Stimulated activated CD4-positive, alpha-beta T cell treated with anti-CD3 and anti-CD28 coated beads, Interleukin-4, amount 100 ng/mL, for 1 hour (primary cell): Measurements from ENCODE around the gene CDH22.
A peak's percentile ranks its signal among the peaks of the same experiment; 100 is the strongest.

ENCODE experiments used
- DNase-seq: peaks from one replicate; pipeline ENCODE4 v3.0.0-alpha.2; 2020

CDH22 gene

GRCh38 chr20:46160661-46161060 is 147.6 kb downstream of the CDH22 start:
- no peak for DNase-seq

GRCh38 chr20:46159101-46159897 is 149.0 kb downstream of the CDH22 start:
- no peak for DNase-seq

- no peak for DNase-seq
These were observed 149.8 kb downstream of the CDH22 start for GRCh38 chr20:46158476-46158987.

GRCh38 chr20:46157625-46158024 is 150.7 kb downstream of the CDH22 start:
- DNase-seq, result no peak

GRCh38 chr20:46157076-46157592 is 151.2 kb downstream of the CDH22 start:
- DNase-seq, result no peak

GRCh38 chr20:46156065-46156464 is 152.2 kb downstream of the CDH22 start:
- DNase-seq, result no peak

GRCh38 chr20:46154796-46155195 is 153.5 kb downstream of the CDH22 start:
- DNase-seq, result no peak

GRCh38 chr20:46154305-46154704 is 154.0 kb downstream of the CDH22 start:
- DNase-seq, result no peak

GRCh38 chr20:46152824-46153586 is 155.3 kb downstream of the CDH22 start:
- DNase-seq, result no peak

- peak; percentile 5 for DNase-seq
These were observed 156.4 kb downstream of the CDH22 start for GRCh38 chr20:46151936-46152335.

GRCh38 chr20:46150943-46151342 is 157.4 kb downstream of the CDH22 start:
- DNase-seq, result no peak

- no peak for DNase-seq
These were observed 159.7 kb downstream of the CDH22 start for GRCh38 chr20:46148313-46149208.

- DNase-seq, result no peak
These were observed 162.6 kb downstream of the CDH22 start for GRCh38 chr20:46145713-46146112.

- no peak for DNase-seq
These were observed 163.8 kb downstream of the CDH22 start for GRCh38 chr20:46144432-46145025.

GRCh38 chr20:46142124-46142523 is 166.2 kb downstream of the CDH22 start:
- DNase-seq, result no peak

GRCh38 chr20:46139908-46140482 is 168.3 kb downstream of the CDH22 start:
- no peak for DNase-seq

- DNase-seq, result no peak
These were observed 168.9 kb downstream of the CDH22 start for GRCh38 chr20:46139266-46139889.

GRCh38 chr20:46137816-46138215 is 170.5 kb downstream of the CDH22 start:
- DNase-seq, result no peak

- no peak for DNase-seq
These were observed 172.3 kb downstream of the CDH22 start for GRCh38 chr20:46135856-46136633.

- no peak for DNase-seq
These were observed 173.6 kb downstream of the CDH22 start for GRCh38 chr20:46134716-46135115.
